Endothelial cell of umbilical vein (primary cell): ENCODE measurements around the gene ALDH1L1. TPM values are rescaled to one million over a fixed set of nuclear protein-coding genes. Genes with fewer than 3 reads are reported as not detected.

Source experiments
- BruUV-seq: library from RNA; stranded (reverse); fragments of 400-500 nt; replicated peaks from 2 replicates; lab custom pipeline; 2021; lab: Mats Ljungman, UMichigan
- CTCF ChIA-PET: fragments of 300-600, 350-600 bp; sonication (Branson Sonifier 250); formaldehyde crosslinking; loops from one replicate; lab custom pipeline; 2021; ENCODE audit warnings: antibody characterized with exemption, inconsistent platforms; lab: Charles Lee
- POLR2A ChIA-PET: fragments of 300-600, 350-600 bp; sonication (Branson Sonifier 250); formaldehyde crosslinking; loops from one replicate; lab custom pipeline; 2021; ENCODE audit warnings: antibody characterized with exemption, inconsistent platforms; lab: Charles Lee
- DNase-seq: peaks from one replicate; pipeline ENCODE4 v3.0.0-alpha.2; 2011; ENCODE audit warnings: low read depth, low spot score
- FAIRE-seq: peaks from 2 replicates; lab custom pipeline; 2011; peaks lifted over from hg19 to GRCh38; lab: Jason Lieb, UNC
- H2AFZ ChIP-seq: 2 replicates; pipeline ENCODE4 v1.6.0; 2012; ENCODE audit warnings: low read depth, low read length, control low read depth, inconsistent platforms
- H3K27ac ChIP-seq: 2 replicates; pipeline ENCODE4 v1.5.1; 2011; ENCODE audit warnings: low read depth, mild to moderate bottlenecking, control low read depth, low read length, moderate library complexity; ENCODE audit not compliant: insufficient read depth
- H3K27me3 ChIP-seq, 2 experiments: 2 replicates each; pipeline versions ENCODE4 v1.6.0 to v1.6.1; 2011; ENCODE audit warnings: low read length in 2 of 2, mixed read lengths in 1 of 2; ENCODE audit not compliant: control insufficient read depth in 2 of 2, insufficient read depth in 2 of 2
- H3K36me3 ChIP-seq, 2 experiments: 2 replicates in 1 of 2; 3 replicates in 1 of 2; pipeline ENCODE4 v1.5.1; 2011; ENCODE audit warnings: low read length in 2 of 2, mild to moderate bottlenecking in 1 of 2, moderate library complexity in 1 of 2; ENCODE audit not compliant: control insufficient read depth in 2 of 2, insufficient read depth in 2 of 2; ENCODE audit errors: extremely low read depth in 1 of 2
- H3K4me1 ChIP-seq: 3 replicates; pipeline ENCODE4 v1.5.1; 2011; ENCODE audit warnings: mild to moderate bottlenecking, low read length; ENCODE audit not compliant: control insufficient read depth, insufficient read depth; ENCODE audit errors: extremely low read depth
- H3K4me2 ChIP-seq: 2 replicates; pipeline ENCODE4 v1.6.1; 2011; ENCODE audit warnings: low read length, control low read depth, mixed read lengths; ENCODE audit not compliant: insufficient read depth
- H3K4me3 ChIP-seq, 3 experiments: fragments of 200-600 bp in 1 of 3; sonication (generic), shearing (Covaris generic) in 1 of 3; replicated peaks in 1 of 3; 2 replicates each; pipeline ENCODE4 v1.5.1; 2011 to 2016; ENCODE audit warnings: control low read depth in 3 of 3, low read length in 3 of 3, mild to moderate bottlenecking in 2 of 3, inconsistent platforms in 1 of 3, low read depth in 1 of 3, moderate library complexity in 1 of 3; ENCODE audit not compliant: insufficient read depth in 1 of 3
- H3K79me2 ChIP-seq: 2 replicates; pipeline ENCODE4 v1.6.0; 2012; ENCODE audit warnings: low read length, inconsistent platforms; ENCODE audit not compliant: control insufficient read depth, insufficient read depth
- H3K9ac ChIP-seq: replicated peaks from 2 replicates; pipeline ENCODE3; 2011; ENCODE audit warnings: low read length, control low read depth; ENCODE audit not compliant: insufficient read depth; ENCODE audit errors: extremely low read depth
- H3K9me1 ChIP-seq: replicated peaks from 3 replicates; pipeline ENCODE4 v1.6.0; 2011; ENCODE audit warnings: mild to moderate bottlenecking, low read length; ENCODE audit not compliant: control insufficient read depth, insufficient read depth; ENCODE audit errors: extremely low read depth
- H3K9me3 ChIP-seq: replicated peaks from 2 replicates; pipeline ENCODE4 v1.5.1; 2012; ENCODE audit warnings: low read length, inconsistent platforms; ENCODE audit not compliant: control insufficient read depth, insufficient read depth
- H4K20me1 ChIP-seq: replicated peaks from 2 replicates; pipeline ENCODE3; 2011; ENCODE audit warnings: mild to moderate bottlenecking, low read length; ENCODE audit not compliant: control insufficient read depth, insufficient read depth; ENCODE audit errors: extremely low read depth
- EZH2 ChIP-seq: IDR thresholded peaks from 2 replicates; pipeline ENCODE4 v1.6.1; 2012; ENCODE audit warnings: borderline replicate concordance, low read depth, mild to moderate bottlenecking, moderate library complexity, low read length, inconsistent platforms; ENCODE audit not compliant: severe bottlenecking
- FOS ChIP-seq: IDR thresholded peaks from 2 replicates; pipeline ENCODE4 v1.6.1; 2011; ENCODE audit warnings: mild to moderate bottlenecking, low read length, moderate library complexity, borderline replicate concordance; ENCODE audit not compliant: insufficient read depth
- GATA2 ChIP-seq: IDR thresholded peaks from 2 replicates; pipeline ENCODE4 v1.7.0; 2011; ENCODE audit warnings: low read depth, mild to moderate bottlenecking, moderate library complexity, mixed read lengths, low read length; ENCODE audit not compliant: insufficient read length, insufficient read depth
- JUN ChIP-seq: IDR thresholded peaks from 2 replicates; pipeline ENCODE4 v1.6.1; 2011; ENCODE audit warnings: borderline replicate concordance, low read depth; ENCODE audit not compliant: insufficient read length, insufficient read depth
- MAX ChIP-seq: IDR thresholded peaks from 2 replicates; pipeline ENCODE4 v1.6.1; 2011; ENCODE audit not compliant: insufficient read depth, insufficient read length
- MYC ChIP-seq: IDR thresholded peaks from one replicate; pipeline ENCODE4 v1.6.1; 2011; ENCODE audit warnings: mild to moderate bottlenecking, low read depth, low read length
- POLR2A ChIP-seq: IDR thresholded peaks from 2 replicates; pipeline ENCODE4 v1.6.1; 2012; ENCODE audit warnings: low read depth, mild to moderate bottlenecking, control low read depth, low read length
- POLR2AphosphoS5 ChIP-seq: IDR thresholded peaks from 2 replicates; pipeline ENCODE4 v1.6.1; 2012; ENCODE audit warnings: low read depth, mild to moderate bottlenecking, control low read depth, low read length, moderate library complexity; ENCODE audit not compliant: insufficient read depth
- dilution Hi-C: fragments of 300-500 bp; cut with MboI; formaldehyde crosslinking; loops from one replicate; pipeline ENCODE4 v1.15.0; 2019; ENCODE audit warnings: low sequenced_read_pairs; ENCODE audit not compliant: extremely low pct_ligation_motif_present
- intact Hi-C: fragments of 100-400 bp; cut with micrococcal nuclease; formaldehyde crosslinking; loops from one replicate; pipeline ENCODE4 v1.10.0; 2022
- polyA plus RNA-seq, 4 experiments: library from polyadenylated mRNA; depleted of rRNA in 3 of 4; stranded (reverse) in 3 of 4; unstranded in 1 of 4; fragments of >200 nt; gene quantifications; 2 replicates each; pipeline versions ENCODE4 v1.2.1 to v1.2.3, GENCODE V29; 2011 to 2012; ENCODE audit warnings: missing spikeins in 1 of 4
- total RNA-seq: library from RNA; stranded (reverse); gene quantifications from 2 replicates; pipeline ENCODE4 v1.2.3, GENCODE V29; 2021

Gene ALDH1L1
- total and polyA plus RNA-seq, 2 donors (not counting 3 experiments of a cell fraction or from before 2014, with no cell fraction given) = not detected

- H2AFZ ChIP-seq = no peak overlapping the region
- dilution Hi-C loops = no loop called here
- H3K4me2 ChIP-seq = no peak overlapping the region
- H3K9me1 ChIP-seq = no peaks in the 10 kb centered on the region
- no peak for TF ChIP-seq POLR2AphosphoS5
- TF ChIP-seq FOS = no peak
- TF ChIP-seq MAX = no peak
- TF ChIP-seq GATA2 = no peak
- TF ChIP-seq JUN = no peak
- TF ChIP-seq MYC = no peak
- no peak for TF ChIP-seq POLR2A
- no peak for TF ChIP-seq EZH2
- no TSS peak for BruUV-seq
- FAIRE-seq (no peak), DNase-seq (no peak)
- no peak overlapping the region for H3K27ac ChIP-seq
- H3K4me3 ChIP-seq = no peak overlapping the region
- H3K36me3 ChIP-seq = no peaks in the 10 kb centered on the region
- intact Hi-C loops = no loop called here
- H3K4me1 ChIP-seq = no peaks in the 10 kb centered on the region
- no peak overlapping the region for H3K9ac ChIP-seq
- peaks cover 2 to 8% of the 10 kb centered on the region in 2 experiments for H3K27me3 ChIP-seq
- H3K79me2 ChIP-seq = no peaks in the 10 kb centered on the region
- no peaks in the 10 kb centered on the region for H3K9me3 ChIP-seq
- no peaks in the 10 kb centered on the region for H4K20me1 ChIP-seq
- POLR2A ChIA-PET = no interaction called here
- CTCF ChIA-PET = interaction anchor here (2.3 to 3.9 kb wide), 3 partner anchors 63 to 253 kb away, joined by 10 to 68 read pairs (median 30); no protein-coding TSS in a partner anchor
Observed at GRCh38 chr3:126135406-126136076, 44.8 kb downstream of the ALDH1L1 start.
